ACHN (cell line): ENCODE data around the gene NRDE2.
"Not testable (repeated sequence)": the region's sequence is repeated elsewhere in the genome, so short reads cannot be mapped to it uniquely, and the experiment has no call there.

ENCODE experiments used
- DNase-seq: peaks from one replicate; pipeline ENCODE4 v3.0.0-alpha.2; 2015
- in situ Hi-C: cut with HindIII; loops from 2 replicates; pipeline ENCODE4 v1.10.0; 2017; ENCODE audit warnings: low sequenced_read_pairs, low pct_ligation_motif_present, low pct_unique_long_range_greater_than_20kb

Gene NRDE2

GRCh38 chr14:90239139-90239538 lies 92.6 kb downstream of the NRDE2 start:
- DNase-seq: no peak
- in situ Hi-C loops: no loop called here

- DNase-seq: peak; percentile 52
- in situ Hi-C loops: no loop called here
These were observed 96.4 kb downstream of the NRDE2 start for GRCh38 chr14:90235179-90235976.

GRCh38 chr14:90229942-90230341 lies 101.8 kb downstream of the NRDE2 start:
- in situ Hi-C loops, DNase-seq: not testable (repeated sequence)

- in situ Hi-C loops: no loop called here
- DNase-seq: no peak
These were observed 103.3 kb downstream of the NRDE2 start for GRCh38 chr14:90228478-90228877.
